Bone marrow (tissue), 2 donors: Measurements from ENCODE around the gene RGS8.

ENCODE experiments used
- DNase-seq, 2 donors: peaks; one replicate each; lab custom pipeline; 2025; lab: John Stamatoyannopoulos, UW

Gene RGS8

GRCh38 chr1:182637769-182638168 is 46.6 kb downstream of the RGS8 start:
- DNase-seq, result no peak

- no peak for DNase-seq
These were observed 48.5 kb downstream of the RGS8 start for GRCh38 chr1:182635871-182636270.
